H9 (cell line): ENCODE measurements around the gene PDCD10. TPM values are rescaled to one million over a fixed set of nuclear protein-coding genes. Genes with fewer than 3 reads are reported as not detected.

ENCODE experiments used
- DNase-seq: peaks from one replicate; pipeline ENCODE4 v3.0.0-alpha.2; 2017
- H2AFZ ChIP-seq: one replicate; pipeline ENCODE4 v1.6.1; 2013; ENCODE audit warnings: mild to moderate bottlenecking, low read length, control low read depth, moderate library complexity
- H2AK5ac ChIP-seq: 2 replicates; pipeline ENCODE4 v1.6.1; 2013; ENCODE audit warnings: low read length, control low read depth, mixed read lengths; ENCODE audit not compliant: insufficient read length
- H2BK120ac ChIP-seq: one replicate; pipeline ENCODE4 v1.6.1; 2013; ENCODE audit warnings: low read depth, mild to moderate bottlenecking, low read length, control low read depth, inconsistent platforms; ENCODE audit not compliant: poor library complexity, severe bottlenecking
- H2BK12ac ChIP-seq: 2 replicates; pipeline ENCODE4 v1.6.1; 2013; ENCODE audit warnings: low read length, control low read depth, mixed read lengths, low read depth; ENCODE audit not compliant: insufficient read length
- H2BK15ac ChIP-seq: 2 replicates; pipeline ENCODE4 v1.6.1; 2013; ENCODE audit warnings: low read depth, low read length, control low read depth
- H2BK20ac ChIP-seq: one replicate; pipeline ENCODE4 v1.6.1; 2013; ENCODE audit warnings: low read depth, mild to moderate bottlenecking, low read length, control low read depth, inconsistent platforms; ENCODE audit not compliant: poor library complexity, severe bottlenecking
- H2BK5ac ChIP-seq: 2 replicates; pipeline ENCODE4 v1.6.1; 2013; ENCODE audit warnings: low read length, control low read depth, mixed read lengths; ENCODE audit not compliant: insufficient read length
- H3K14ac ChIP-seq: 2 replicates; pipeline ENCODE4 v1.6.1; 2013; ENCODE audit warnings: low read length, control low read depth; ENCODE audit not compliant: insufficient read depth
- H3K18ac ChIP-seq: 2 replicates; pipeline ENCODE4 v1.6.1; 2013; ENCODE audit warnings: low read depth, mild to moderate bottlenecking, mixed read lengths, low read length, control low read depth; ENCODE audit not compliant: insufficient read length
- H3K23ac ChIP-seq: 2 replicates; pipeline ENCODE4 v1.6.1; 2013; ENCODE audit warnings: low read length, control low read depth, mixed read lengths, low read depth; ENCODE audit not compliant: insufficient read length
- H3K23me2 ChIP-seq: 2 replicates; pipeline ENCODE4 v1.6.1; 2013; ENCODE audit warnings: low read depth, mild to moderate bottlenecking, mixed read lengths, low read length, control low read depth; ENCODE audit not compliant: insufficient read length, poor library complexity, severe bottlenecking
- H3K27ac ChIP-seq: 2 replicates; pipeline ENCODE4 v1.5.1; 2013; ENCODE audit warnings: low read length, control low read depth, mixed read lengths, low read depth; ENCODE audit not compliant: insufficient read length
- H3K27me3 ChIP-seq: 2 replicates; pipeline ENCODE4 v1.6.1; 2013; ENCODE audit warnings: low read length, control low read depth, inconsistent platforms; ENCODE audit not compliant: insufficient read depth
- H3K4ac ChIP-seq: 2 replicates; pipeline ENCODE4 v1.6.1; 2013; ENCODE audit warnings: low read depth, mild to moderate bottlenecking, control low read depth, inconsistent platforms, low read length, moderate library complexity
- H3K4me1 ChIP-seq: 2 replicates; pipeline ENCODE4 v1.6.1; 2013; ENCODE audit warnings: low read length, control low read depth, inconsistent platforms; ENCODE audit not compliant: insufficient read depth
- H3K4me2 ChIP-seq: 2 replicates; pipeline ENCODE4 v1.6.1; 2013; ENCODE audit warnings: low read length, control low read depth, mixed read lengths; ENCODE audit not compliant: insufficient read length, insufficient read depth
- H3K56ac ChIP-seq: 2 replicates; pipeline ENCODE4 v1.6.1; 2013; ENCODE audit warnings: low read depth, mild to moderate bottlenecking, mixed read lengths, low read length, control low read depth; ENCODE audit not compliant: insufficient read length
- H3K79me1 ChIP-seq: 2 replicates; pipeline ENCODE4 v1.6.1; 2013; ENCODE audit warnings: low read depth, mild to moderate bottlenecking, moderate library complexity, low read length, control low read depth, inconsistent platforms; ENCODE audit not compliant: insufficient read depth, poor library complexity, severe bottlenecking
- H3K79me2 ChIP-seq: 2 replicates; pipeline ENCODE4 v1.6.1; 2013; ENCODE audit warnings: low read length, control low read depth, inconsistent platforms; ENCODE audit not compliant: insufficient read depth
- H3K9ac ChIP-seq: 2 replicates; pipeline ENCODE4 v1.6.1; 2013; ENCODE audit warnings: low read length, control low read depth, mixed read lengths; ENCODE audit not compliant: insufficient read length; ENCODE audit errors: extremely low read depth
- H3K9me3 ChIP-seq: one replicate; pipeline ENCODE4 v1.6.1; 2013; ENCODE audit warnings: low read depth, low read length, inconsistent platforms; ENCODE audit not compliant: control insufficient read depth
- H3T11ph ChIP-seq: one replicate; pipeline ENCODE4 v1.6.1; 2013; ENCODE audit warnings: mild to moderate bottlenecking, low read length, control low read depth, inconsistent platforms
- H4K20me1 ChIP-seq: one replicate; pipeline ENCODE4 v1.6.1; 2013; ENCODE audit not compliant: control insufficient read depth, insufficient read length, insufficient read depth
- H4K5ac ChIP-seq: 2 replicates; pipeline ENCODE4 v1.6.1; 2013; ENCODE audit warnings: low read depth, mild to moderate bottlenecking, mixed read lengths, low read length, control low read depth; ENCODE audit not compliant: insufficient read length
- H4K8ac ChIP-seq: replicated peaks from 2 replicates; pipeline ENCODE4 v1.6.1; 2013; ENCODE audit warnings: low read length, control low read depth, mixed read lengths, low read depth; ENCODE audit not compliant: insufficient read length
- H4K91ac ChIP-seq: 2 replicates; pipeline ENCODE4 v1.6.1; 2013; ENCODE audit warnings: low read depth, mild to moderate bottlenecking, moderate library complexity, mixed read lengths, low read length, control low read depth; ENCODE audit not compliant: insufficient read length
- H3K27ac Mint-ChIP-seq, 3 experiments: 2 replicates in 2 of 3; 3 replicates in 1 of 3; pipeline ENCODE4 v1.8.0; 2020 to 2021; ENCODE audit warnings: mixed read lengths in 3 of 3, mild to moderate bottlenecking in 1 of 3, moderate library complexity in 1 of 3
- H3K27me3 Mint-ChIP-seq: 2 replicates; pipeline ENCODE4 v1.8.0; 2021; ENCODE audit warnings: low read depth, mild to moderate bottlenecking, moderate library complexity, mixed read lengths
- H3K36me3 Mint-ChIP-seq, 3 experiments: 2 replicates in 2 of 3; 3 replicates in 1 of 3; pipeline ENCODE4 v1.8.0; 2020 to 2021; ENCODE audit warnings: low read depth in 3 of 3, mixed read lengths in 3 of 3; ENCODE audit not compliant: insufficient read depth in 1 of 3
- H3K4me1 Mint-ChIP-seq, 2 experiments: 2 replicates each; pipeline ENCODE4 v1.8.0; 2020; ENCODE audit warnings: mixed read lengths in 2 of 2
- H3K4me3 Mint-ChIP-seq, 2 experiments: 2 replicates in 1 of 2; 3 replicates in 1 of 2; pipeline ENCODE4 v1.8.0; 2020 to 2021; ENCODE audit warnings: mild to moderate bottlenecking in 2 of 2, mixed read lengths in 2 of 2, moderate library complexity in 1 of 2
- H3K9me3 Mint-ChIP-seq, 2 experiments: 2 replicates in 1 of 2; 3 replicates in 1 of 2; pipeline ENCODE4 v1.8.0; 2020; ENCODE audit warnings: mild to moderate bottlenecking in 2 of 2, mixed read lengths in 2 of 2, moderate library complexity in 1 of 2
- WGBS: extraction: QIAGEN DNeasy Blood & Tissue Kit; methylation state at CpG from one replicate; pipeline ENCODE4 v1.1.7; 2013; ENCODE audit warnings: missing lambda C conversion rate, low lambda C conversion rate, mixed read lengths; ENCODE audit not compliant: insufficient read length; ENCODE audit errors: extremely low coverage; 5-methylcytosine and 5-hydroxymethylcytosine counted together
- total RNA-seq: library from RNA; stranded (reverse); gene quantifications from 2 replicates; pipeline ENCODE4 v1.2.1, GENCODE V29; 2021
- TF ChIP-seq, protein P1 (sequence below): fragments of 200-600 bp; sonication (generic); conservative IDR thresholded peaks from 3 replicates; pipeline ENCODE4 v1.8.0; 2021; ENCODE audit warnings: antibody characterized with exemption, mild to moderate bottlenecking

Gene PDCD10
- total RNA-seq, 1 experiment from 2014 or later = 64.3 TPM

DNA sequence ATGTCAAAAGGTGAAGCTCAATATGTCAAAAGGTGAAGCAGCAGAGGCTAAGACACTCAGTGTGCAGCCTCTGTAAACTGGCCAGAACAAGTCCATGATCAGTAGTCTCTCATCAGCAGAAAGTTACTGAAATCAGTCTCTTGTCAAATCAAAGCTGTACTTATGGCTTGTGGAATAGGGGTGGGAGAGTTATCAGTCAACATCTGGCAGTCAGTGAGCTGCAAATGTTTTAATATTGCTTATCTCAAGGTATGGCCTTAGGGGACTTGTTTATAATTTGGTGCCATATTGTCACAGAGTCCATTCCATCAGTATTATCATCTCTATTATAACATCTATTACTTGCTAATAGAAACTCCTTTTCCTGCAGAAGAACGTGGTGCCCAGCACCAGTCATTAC lies 66.0 kb downstream of the PDCD10 start:
- no peak overlapping the region for H2BK20ac ChIP-seq
- H3K18ac ChIP-seq = no peak overlapping the region
- Mint-ChIP-seq H3K27me3 (no peaks in the 10 kb centered on the region), H3K4me3 (no peak overlapping the region), H3K4me1 (peaks cover 6 to 9% of the 10 kb centered on the region in 2 experiments), H3K9me3 (peaks cover 0 to 4% of the 10 kb centered on the region in 2 experiments; a peak in 2 of 5 replicates), H3K27ac (no peak overlapping the region), H3K36me3 (peaks cover 10 to 16% (median 10%) of the 10 kb centered on the region in 3 experiments)
- no peak for DNase-seq
- H4K5ac ChIP-seq = no peak overlapping the region
- TF ChIP-seq, protein P1, sequence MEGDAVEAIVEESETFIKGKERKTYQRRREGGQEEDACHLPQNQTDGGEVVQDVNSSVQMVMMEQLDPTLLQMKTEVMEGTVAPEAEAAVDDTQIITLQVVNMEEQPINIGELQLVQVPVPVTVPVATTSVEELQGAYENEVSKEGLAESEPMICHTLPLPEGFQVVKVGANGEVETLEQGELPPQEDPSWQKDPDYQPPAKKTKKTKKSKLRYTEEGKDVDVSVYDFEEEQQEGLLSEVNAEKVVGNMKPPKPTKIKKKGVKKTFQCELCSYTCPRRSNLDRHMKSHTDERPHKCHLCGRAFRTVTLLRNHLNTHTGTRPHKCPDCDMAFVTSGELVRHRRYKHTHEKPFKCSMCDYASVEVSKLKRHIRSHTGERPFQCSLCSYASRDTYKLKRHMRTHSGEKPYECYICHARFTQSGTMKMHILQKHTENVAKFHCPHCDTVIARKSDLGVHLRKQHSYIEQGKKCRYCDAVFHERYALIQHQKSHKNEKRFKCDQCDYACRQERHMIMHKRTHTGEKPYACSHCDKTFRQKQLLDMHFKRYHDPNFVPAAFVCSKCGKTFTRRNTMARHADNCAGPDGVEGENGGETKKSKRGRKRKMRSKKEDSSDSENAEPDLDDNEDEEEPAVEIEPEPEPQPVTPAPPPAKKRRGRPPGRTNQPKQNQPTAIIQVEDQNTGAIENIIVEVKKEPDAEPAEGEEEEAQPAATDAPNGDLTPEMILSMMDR = no peak
- H3K79me1 ChIP-seq = no peaks in the 10 kb centered on the region
- no peak overlapping the region for H2BK120ac ChIP-seq
- no peak overlapping the region for H3K9ac ChIP-seq
- no peaks in the 10 kb centered on the region for H3K23me2 ChIP-seq
- H2BK15ac ChIP-seq = no peak overlapping the region
- no peak overlapping the region for H3K14ac ChIP-seq
- H3K23ac ChIP-seq = no peak overlapping the region
- H3K79me2 ChIP-seq = no peaks in the 10 kb centered on the region
- no peaks in the 10 kb centered on the region for H3K27me3 ChIP-seq
- no peak overlapping the region for H3K4me2 ChIP-seq
- WGBS = no CpG with 5 or more reads among the region's 1 CpG
- no peaks in the 10 kb centered on the region for H3K9me3 ChIP-seq
- H4K20me1 ChIP-seq = no peaks in the 10 kb centered on the region
- H2AK5ac ChIP-seq = no peak overlapping the region
- no peak overlapping the region for H4K91ac ChIP-seq
- H4K8ac ChIP-seq = no peak overlapping the region
- no peak overlapping the region for H2AFZ ChIP-seq
- no peak overlapping the region for H2BK5ac ChIP-seq
- no peak overlapping the region for H3K56ac ChIP-seq
- H3T11ph ChIP-seq = no peak overlapping the region
- H2BK12ac ChIP-seq = no peak overlapping the region
- no peak overlapping the region for H3K27ac ChIP-seq
- H3K4me1 ChIP-seq = no peaks in the 10 kb centered on the region
- no peak overlapping the region for H3K4ac ChIP-seq
